Inferior parietal cortex (tissue), 1 donor: ENCODE measurements around the gene IL19.
A peak's percentile ranks its signal among the peaks of the same experiment; 100 is the strongest.
"Not testable (repeated sequence)": the region's sequence is repeated elsewhere in the genome, so short reads cannot be mapped to it uniquely, and the experiment has no call there.

Experiments used
- DNase-seq: peaks from one replicate; pipeline ENCODE4 v3.0.0-alpha.2; 2016; ENCODE audit errors: extremely low spot score

IL19 gene

DNA sequence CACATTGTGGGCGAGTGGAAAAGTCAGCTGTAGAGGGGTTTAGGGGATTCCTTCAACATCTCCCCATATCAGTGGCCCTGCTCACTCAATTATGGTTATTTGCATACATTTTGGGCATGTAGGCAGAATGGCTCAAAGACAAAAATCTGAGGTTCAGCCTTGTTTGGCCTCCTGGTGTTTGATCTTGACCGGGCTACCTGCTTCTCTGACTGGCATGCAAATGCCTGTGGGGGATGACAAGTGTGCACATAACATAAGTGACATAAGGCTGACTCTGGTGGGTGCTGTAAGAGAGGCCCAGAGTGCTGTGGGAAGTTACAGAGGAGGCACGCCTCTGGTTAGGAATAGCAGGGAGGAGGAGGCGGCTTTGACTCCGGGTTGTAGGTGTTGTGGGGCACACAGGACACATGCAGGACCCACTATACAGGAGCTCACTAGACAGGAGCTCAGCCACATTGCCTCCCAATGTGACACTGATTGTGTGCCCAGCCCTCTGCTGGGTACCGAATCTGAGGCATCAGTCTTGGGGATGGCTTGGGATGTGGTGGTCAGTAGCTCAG is 29.4 kb upstream of the IL19 start:
- no peak for DNase-seq

DNA sequence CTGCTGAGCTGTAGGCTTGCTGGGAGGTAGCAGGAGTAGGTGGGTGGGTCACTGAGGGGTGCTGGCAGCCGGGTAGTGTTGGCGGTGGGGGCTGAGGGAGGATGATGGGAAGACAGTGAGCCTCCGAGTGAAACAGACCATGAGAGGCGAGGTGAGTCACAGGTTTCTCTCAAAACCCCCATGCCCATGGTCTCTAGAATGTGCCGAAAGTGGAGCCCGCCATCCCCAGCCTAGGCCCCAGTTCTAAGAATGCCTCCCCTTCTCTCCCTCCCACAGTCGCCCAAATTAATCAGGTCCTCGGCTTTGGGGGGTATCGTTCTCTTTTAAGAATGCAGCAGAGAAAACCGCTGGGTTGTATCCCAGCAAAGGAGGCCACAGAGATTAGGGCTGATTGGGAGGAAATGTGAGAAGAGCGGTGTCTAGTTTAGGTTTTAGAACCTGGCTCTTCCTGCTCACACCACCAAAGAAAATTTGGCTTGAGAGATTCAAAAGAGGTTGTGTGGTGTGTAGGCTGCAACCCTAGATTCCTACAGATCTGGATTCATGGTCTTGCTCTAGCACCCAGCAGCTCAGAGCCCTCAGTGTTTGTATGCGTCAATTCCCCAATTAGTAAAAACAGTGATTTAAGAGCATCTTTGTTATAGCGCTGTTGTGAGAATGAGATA is 27.7 kb upstream of the IL19 start:
- no peak for DNase-seq

DNA sequence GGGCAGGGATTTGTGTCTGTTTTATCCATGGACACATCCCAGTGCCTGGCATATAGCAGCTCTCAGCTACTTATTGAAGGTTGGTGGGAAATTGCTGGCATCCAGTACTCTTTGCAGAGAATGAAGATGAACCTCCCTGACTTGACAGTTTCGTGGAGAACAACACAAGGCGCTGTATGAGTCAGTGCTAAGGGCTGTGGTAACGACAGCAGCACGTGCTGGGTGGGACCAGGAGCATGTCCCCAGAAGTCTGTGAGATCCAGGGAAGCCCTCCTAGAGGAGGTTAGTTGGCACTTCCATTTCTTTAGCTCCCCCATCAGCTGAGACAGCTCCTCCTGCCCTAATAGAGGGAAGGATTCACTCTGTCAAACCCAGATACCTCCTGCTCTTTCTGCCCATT is 25.9 kb upstream of the IL19 start:
- DNase-seq: no peak

DNA sequence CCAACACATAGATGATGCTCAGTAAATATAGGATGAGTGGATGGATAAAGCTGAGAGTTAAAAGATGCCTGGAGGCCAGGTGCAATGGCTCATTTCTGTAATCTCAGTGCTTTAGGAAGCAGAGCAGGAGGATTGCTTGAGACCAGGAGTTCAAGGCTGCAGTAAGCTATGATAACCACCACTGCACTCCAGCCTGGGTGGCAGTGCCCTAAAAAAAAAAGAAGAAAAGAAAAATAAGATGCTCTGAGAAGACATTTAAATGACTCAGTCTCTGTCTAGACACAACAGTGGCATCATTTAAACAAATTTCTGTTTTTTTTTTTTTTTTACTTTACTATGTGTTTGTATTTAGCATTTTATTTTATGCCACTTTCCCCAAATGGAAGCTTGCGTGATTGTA is 25.3 kb upstream of the IL19 start:
- DNase-seq: no peak

DNA sequence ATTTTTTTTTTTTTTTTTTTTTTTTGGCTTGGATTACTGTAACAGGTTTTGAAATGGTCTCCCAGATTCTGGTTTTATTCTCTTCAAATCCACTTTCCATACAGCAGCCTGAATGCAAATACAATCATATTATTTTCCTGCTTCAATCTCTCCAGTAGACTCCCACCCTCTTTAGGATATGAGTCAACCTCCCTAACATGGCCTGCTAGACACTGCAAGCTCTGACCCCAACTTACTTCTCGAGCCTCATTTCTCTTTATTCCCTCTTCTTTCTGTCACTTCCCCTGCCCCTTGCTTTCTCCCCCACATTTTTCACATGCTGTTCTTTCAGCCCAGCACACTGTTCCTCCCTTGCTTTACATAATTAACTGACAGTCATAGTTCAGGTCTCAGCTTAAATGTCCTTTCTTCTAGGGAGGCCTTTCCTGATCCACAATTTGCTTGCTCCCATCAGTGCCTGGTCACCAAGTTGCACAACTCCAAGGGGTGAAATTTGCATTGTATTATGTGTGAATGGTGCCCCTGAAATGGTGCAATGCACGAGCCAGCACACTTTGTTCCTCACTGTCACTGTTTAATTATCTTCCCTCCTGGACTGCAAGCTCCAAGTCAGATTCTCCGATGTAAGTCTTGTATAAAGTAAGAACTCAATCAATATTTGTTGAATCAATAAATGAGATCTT is 22.1 kb upstream of the IL19 start:
- DNase-seq: no peak

DNA sequence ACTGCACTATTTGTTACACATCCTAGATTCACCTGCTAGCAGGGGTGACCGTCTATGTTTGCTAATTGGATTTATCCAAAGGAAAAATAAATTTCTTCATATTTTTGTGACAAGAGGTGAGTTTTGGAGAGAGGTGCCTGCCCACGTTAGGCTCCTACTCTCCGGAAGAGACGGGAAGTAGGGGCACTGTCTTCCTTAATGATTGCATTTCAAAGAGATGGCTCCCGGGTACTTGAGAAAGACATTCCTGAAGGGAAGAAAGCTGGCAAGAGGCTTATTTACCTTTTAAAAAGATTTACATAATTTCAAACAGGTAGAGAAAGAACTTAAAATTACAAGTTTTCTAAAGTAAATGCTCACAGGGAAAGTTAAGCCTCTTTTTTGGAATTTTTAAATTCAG is 18.7 kb upstream of the IL19 start:
- no peak for DNase-seq

DNA sequence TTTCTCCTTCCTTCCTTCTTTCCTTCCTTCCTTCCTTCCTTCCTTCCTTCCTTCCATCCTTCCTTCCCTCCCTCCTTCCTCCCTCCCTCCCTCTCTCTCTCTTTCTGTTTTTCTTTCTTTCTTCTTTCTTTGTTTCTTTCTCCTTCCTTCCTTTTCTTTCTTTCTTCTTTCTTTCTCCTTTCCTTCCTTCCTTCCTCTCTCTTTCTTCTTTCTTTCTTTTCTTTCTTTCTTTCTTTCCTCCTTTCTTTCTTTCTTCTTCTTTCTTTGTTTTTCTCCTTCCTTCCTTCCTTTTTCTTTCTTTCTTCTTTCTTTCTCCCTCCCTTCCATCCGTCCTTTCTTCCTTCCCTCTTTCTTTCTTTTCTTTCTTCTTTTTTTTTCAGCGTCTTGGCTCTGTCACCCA is 18.1 kb upstream of the IL19 start:
- no peak for DNase-seq

DNA sequence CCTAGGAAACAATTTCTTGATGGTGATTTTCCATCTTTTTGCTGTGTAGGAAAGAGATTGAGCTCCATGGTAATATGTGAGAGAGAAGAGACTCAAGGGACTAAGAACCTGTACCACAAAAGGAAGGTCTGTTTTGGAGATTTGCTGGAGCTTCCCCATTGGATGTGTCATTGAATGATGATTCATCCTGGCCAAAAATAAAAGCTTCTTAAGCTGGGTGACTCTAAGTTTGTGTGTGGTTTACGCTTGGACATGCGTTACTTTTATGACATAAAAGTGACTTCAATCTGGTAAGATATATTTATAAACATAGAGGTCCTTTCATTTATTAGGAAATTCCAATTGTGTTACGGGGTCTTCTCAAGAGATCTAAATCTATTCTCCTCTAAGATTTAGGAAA is 17.4 kb upstream of the IL19 start:
- DNase-seq: no peak

DNA sequence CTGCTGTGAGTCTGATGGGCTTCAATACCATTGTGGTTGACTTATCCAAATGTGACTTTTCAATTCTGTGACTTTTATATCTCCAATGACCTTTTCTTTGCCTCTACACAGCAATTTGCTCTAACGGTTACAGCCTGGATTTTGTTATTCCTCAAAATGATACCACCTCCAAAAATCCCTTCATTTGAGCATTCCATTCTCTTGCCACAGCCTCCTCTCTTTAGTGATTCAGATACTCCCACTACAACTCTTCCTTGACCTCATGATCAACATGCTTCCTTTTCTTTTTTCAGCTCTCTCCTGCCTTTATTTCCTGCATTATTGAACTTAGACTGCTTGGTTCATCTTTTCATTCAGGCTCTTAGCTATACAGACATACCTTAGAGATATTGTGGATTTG is 16.6 kb upstream of the IL19 start:
- no peak for DNase-seq

DNA sequence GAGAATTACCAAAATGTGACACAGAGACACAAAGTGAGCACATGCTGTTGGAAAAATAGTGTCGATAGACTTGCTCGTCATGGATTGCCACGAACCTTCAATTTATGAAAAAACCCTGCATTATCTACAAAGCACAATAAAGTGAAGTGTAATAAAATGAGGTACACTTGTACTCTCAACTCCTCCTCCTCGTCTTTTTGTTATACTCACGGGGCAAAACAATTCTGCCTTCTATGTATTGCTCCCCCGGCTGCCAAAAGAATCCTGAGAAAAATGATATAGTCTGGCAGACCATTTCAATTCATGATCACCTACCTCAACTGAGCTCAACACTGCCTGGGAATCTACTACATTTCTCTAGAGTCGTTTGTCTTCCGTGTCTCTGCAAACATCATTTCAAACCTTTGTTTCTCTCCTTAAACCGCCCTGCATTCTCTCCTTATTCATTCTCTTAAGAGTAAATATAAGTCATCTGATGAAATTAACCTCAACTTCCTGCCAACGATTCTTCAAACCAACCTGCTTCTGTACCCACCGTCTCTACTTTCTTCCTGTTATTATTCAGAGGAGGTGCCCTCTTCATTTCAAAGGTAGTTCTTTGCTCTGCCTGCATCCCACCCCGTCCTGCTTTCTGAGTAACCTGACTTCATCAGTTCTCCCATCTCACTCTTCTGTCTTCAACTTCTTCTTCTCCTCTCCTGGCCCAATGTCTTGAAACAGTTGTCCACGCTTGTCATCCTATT is 12.9 kb upstream of the IL19 start:
- DNase-seq: no peak

DNA sequence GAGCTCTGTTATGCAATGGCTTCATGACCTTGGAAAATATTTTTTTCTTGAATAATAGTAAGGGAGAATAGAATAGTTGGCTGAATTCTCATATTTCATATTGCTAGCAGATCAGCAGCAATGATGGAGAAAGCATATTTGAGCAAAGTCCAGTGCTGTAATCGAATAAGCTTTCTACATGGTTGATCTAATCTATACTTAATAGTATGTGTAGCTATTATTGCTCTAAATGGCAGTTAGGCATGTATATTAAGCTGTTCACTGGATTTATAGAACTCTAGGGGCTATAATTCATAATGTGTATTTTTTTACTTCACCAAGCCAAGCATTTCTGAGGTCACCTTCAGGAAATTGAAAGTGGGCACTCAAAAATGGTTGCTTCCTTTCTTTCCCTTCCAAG is 10.0 kb upstream of the IL19 start:
- no peak for DNase-seq

DNA sequence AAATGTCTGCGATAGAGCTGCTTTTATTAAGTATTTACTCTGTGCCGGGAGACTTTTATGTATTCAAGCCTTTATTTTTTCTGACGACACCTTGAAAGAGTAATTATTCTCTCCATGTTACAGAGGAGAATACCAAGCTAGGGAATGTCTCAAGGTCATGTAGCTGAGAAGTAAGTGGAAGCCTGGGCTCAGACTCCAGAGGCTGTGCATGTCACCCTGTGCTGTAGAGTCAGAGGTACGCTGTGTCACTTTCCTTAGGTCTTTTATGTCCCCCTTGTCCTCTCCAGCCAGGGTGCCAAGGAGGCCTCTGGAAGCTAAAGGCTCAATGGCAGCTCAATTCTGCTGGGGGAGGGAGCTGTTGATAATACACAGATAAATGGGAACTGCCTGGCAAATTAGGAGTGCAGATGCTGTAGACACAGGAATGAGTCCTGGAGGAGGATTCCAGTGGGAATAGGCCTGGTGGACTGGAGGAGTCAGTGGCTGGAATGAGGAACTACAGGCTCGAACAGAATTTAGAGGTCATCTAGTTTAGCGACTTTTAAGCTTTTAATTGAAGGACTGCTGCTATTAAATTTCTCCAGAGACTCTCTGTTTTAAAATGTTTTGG is 9.3 kb upstream of the IL19 start:
- no peak for DNase-seq

DNA sequence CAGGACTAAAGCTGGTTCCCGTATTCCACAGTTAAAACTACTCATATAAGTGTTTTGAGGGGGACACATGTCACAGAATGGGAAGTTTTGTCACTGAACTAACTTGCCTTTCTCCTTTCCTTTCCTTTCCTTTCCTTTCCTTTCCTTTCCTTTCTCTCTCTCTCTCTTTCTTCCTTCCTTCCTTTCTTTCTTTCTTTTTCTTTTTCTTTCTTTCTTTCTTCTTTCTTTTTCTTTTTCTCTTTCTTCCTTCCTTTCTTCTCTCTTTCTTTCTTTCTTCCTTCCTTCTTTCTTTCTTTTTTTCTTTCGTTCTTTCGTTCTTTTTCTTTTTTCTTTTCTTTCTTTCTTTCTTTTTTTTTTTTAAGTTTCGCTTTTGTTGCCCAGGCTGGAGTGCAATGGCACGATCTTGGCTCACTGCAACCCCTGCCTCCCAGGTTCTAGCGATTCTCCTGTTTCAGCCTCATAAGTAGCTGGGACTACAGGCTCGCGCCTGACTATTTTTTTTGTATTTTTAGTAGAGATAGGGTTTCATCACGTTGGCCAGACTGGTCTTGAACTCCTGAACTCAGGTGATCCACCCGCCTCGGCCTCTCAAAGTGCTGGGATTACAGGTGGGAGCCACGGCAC is 7.7 kb upstream of the IL19 start:
- not testable (repeated sequence) for DNase-seq

DNA sequence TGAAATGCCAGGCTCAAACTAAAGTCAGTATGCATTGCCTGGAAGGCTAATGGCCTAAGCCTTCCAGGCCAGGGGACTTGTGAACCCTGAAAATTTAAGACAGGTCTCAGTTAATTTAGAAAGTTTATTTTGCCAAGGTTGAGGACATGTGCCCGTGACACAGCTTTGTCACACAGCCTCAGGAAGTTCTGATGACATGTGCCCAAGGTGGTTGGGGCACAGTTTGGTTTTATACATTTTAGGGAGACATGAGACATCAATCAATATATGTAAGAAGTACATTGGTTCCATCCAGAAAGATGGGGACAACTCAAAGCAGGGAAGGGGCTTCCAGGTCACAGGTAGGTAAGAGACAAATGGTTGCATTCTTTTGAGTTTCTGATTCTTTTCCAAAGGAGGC is 4.8 kb upstream of the IL19 start:
- not testable (repeated sequence) for DNase-seq

DNA sequence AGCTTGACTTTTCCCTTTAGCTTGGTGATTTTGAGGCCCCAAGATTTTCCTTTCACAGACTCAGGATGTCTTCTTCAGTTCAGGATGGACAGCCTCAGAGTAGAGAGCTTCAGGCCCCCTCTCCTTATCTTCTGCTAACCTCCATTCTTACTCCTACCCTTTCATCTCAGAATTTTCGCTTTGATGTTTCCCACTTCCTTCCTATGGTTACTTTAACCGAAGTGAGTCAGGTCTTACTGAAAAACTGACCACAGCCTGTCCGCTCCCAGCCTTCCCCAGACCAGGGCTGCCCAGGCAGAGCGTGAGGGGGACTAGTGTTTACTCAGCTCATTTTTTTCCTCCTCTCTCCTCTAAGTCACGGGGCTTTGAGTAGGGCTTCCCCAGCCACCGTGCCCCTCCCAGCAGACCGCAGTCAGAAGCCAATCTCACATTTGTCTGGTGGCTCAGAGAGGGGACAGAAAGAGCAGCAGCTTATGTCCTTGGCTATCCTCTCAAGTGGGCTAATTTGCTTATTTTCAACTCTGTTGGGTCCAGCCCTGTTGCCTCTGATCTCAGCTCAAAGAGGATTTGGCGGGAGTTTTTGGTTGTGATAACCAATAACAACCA is 4.2 kb upstream of the IL19 start:
- peak; percentile 22 for DNase-seq

DNA sequence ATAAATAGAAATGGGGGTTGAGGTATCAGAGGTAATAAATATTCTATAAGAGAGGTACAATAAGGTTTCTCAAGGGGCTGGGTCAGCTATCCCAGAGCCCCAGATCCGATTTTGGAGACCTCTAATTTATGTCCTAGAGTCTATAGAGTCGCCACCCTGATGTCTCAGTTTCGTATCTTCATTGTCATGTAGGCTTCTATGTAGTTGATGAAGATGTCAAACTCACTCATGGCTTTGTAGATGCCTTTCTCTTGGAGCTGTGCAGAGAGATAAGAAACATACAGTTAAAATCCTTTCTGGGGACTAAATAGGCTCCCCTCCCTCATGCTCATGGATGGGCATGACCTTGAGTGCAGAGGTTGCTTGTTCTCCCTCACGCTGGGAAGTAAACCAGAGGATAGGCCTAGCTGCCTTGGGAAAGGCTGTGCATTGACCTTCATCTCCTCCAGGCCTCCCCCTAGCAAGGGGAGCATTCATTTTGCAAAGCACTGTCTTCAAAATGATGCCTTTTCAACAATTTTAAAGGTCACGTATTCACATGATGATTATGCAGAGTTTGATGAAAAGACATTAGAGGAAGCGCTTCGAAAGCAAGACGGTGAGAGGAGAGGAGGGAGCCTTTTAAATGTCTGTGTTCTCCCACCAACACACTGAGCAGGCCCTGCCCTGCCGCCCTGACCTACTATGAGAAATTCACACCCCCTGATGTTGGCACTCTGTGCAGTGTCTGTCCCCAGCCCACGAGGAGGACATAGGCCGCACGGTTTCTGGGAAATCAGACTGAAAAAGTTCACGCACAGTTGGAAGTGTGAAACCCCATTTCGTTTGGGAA is 1.9 kb upstream of the IL19 start:
- DNase-seq: no peak

DNA sequence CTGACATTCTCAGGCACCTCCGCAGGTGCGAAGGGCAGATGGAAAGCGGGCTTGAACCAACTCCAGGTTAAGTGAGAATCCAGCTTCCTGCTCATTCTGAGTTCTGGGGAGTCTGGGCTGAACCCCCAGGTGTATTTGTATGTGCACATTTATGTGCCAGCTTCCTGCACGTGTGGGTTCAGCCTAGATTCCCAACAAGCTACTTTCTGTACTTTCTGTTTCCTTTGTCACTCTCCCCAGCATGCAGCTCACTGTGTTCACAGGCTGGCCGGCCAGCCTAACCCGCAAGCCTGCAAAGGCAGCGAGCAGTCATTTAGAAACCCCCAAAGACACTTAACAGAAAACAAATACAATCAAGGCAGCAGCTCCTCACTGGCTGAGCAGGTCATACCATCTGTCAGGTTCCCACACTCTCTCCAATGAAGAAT is 1.3 kb upstream of the IL19 start:
- DNase-seq: no peak

DNA sequence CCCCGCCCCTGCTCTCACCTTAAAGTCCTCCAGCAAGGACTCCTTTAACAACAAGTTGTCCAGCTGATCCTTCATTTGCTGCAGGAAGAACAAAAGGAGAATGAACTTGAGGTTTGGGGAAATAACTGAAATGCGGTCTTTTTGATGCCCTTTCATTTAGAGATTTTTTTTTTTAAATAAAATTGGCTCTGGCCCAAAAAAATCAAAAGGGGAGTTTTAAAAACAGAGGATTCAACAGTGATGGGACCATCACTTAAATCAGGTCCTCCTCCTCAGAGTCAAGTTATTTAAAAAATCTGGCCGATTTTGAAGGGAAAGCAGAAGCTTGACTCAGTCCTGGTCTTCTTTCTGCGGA is 742 bp downstream of the IL19 start:
- DNase-seq: no peak

DNA sequence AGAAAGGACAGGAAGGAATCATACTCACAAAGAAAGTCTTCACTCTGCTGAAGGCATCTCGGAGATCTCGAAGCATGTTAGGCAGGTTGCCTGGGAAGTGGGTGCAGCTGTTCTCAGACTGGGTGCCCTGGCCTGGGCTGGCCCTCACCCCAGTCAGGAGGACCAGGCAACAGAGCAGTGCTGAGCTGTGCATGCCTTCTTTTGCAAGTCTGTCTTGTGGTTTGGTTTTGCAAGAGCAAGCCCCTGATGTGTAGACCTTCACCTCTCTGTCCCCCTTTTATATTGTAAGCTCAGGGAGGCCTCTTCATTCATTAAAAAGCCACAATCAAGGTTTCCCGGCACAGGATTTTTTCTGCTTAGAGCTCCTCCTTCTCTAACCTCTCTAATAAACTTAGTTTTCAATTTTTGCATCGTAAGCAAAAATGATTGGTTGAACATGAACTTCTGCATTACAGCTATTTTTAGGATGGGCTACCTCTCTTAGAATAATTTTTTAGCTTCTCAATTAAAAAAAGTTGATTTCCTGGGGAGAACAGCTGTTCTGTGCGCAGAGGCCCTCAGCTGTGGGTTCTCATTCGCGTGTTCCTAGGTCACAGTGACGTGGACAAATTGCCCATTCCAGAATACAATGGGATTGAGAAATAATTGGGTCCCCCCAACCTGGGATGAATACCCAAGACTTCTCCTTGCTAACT is 1.8 kb downstream of the IL19 start, which contains the start of gene IL10:
Gene IL10, minus strand, starts transcription at position 252 of the 695 bp plus-strand sequence. Its CDS starts 59 bp downstream, at position 193.
- no peak for DNase-seq

DNA sequence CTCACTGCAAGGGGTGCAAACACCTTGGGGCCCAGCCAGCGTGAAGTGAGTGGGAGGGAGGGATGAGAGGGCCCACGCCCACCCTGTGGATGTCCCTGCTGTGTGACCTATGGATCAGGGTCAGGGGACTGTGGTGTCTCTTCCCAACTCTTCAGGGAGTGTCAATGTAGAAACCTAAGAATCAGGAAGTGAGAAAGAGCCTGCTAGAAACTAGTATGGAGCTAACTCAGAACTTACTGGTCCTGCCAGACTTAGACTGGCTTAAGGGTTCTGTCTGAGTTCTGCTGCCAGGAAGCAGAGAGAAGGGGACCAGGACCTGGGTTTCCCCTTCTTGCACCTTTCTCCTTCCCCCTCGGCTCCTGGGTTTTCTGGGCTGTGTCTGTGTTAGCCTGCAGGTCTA is 3.5 kb downstream of the IL19 start:
- DNase-seq: no peak
